ENCODE measurements around the gene ABCA2. TPM values are rescaled to one million over a fixed set of nuclear protein-coding genes. Genes with fewer than 3 reads are reported as not detected.

Gene ABCA2
- polyA plus RNA-seq, 1 donor (not counting 4 experiments of a cell fraction or from before 2014, with no cell fraction given), result 1.3 TPM

DNA sequence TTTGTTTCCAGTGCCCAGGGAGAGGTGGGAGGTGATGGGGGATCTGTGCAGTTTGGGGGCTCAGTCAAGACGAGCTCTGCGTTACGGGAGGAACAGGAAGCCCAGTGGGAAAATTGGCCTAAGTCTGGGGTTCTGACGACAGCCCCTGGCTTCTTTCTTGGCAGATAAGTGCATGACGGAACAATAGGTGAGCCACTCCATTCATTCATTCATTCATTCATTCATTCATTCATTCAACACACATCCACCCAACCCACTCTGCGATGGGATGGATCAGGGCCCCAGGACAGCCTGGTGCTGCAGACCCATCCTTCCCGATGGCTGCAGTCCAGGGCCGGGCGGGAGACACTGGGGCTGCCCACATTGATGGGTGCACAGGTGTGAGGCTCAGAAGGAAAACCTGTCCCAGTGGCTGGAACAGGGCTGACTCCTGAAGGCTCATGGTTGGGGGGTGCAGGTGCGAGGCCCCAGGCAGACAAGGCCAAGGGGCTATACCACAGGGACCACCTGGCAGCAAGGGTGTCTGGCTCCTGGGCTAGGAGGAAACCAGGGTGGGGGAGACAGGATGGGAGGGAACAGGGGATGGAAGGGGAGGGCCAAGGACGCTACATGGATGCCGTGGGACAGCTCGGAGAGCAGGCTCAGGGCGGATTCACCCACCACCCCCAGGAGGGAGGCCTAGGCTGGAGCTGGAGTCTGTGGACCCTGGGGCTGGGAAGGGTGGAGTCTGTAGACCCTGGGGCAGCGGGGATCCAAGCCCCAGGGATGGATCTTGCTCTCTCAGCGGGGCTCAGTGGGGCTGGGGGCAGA is 47.2 kb downstream of the ABCA2 start:
- no peak overlapping the region for H2AFZ ChIP-seq (ENCODE audit: control insufficient read depth, low read length)
- no peaks in the 10 kb centered on the region for H4K20me1 ChIP-seq (ENCODE audit: control insufficient read depth, extremely low read depth, insufficient read depth, low read length)
- no peak overlapping the region for H3K4me3 ChIP-seq (ENCODE audit: control insufficient read depth in 2 of 3, extremely low read depth in 1 of 3, insufficient read depth in 2 of 3, low read depth in 1 of 3, low read length in 3 of 3)
- H3K9me1 ChIP-seq (ENCODE audit: control insufficient read depth, extremely low read depth, insufficient read depth, low read length), result no peaks in the 10 kb centered on the region
- H3K9me3 ChIP-seq (ENCODE audit: control insufficient read depth, low read depth, low read length), result no peaks in the 10 kb centered on the region
- no peak for DNase-seq (ENCODE audit: low read depth, low spot score)
- peaks cover 23% of the 10 kb centered on the region for H3K27me3 ChIP-seq (ENCODE audit: control insufficient read depth, extremely low read depth, insufficient read depth, low read length)
- TF ChIP-seq, protein P1, sequence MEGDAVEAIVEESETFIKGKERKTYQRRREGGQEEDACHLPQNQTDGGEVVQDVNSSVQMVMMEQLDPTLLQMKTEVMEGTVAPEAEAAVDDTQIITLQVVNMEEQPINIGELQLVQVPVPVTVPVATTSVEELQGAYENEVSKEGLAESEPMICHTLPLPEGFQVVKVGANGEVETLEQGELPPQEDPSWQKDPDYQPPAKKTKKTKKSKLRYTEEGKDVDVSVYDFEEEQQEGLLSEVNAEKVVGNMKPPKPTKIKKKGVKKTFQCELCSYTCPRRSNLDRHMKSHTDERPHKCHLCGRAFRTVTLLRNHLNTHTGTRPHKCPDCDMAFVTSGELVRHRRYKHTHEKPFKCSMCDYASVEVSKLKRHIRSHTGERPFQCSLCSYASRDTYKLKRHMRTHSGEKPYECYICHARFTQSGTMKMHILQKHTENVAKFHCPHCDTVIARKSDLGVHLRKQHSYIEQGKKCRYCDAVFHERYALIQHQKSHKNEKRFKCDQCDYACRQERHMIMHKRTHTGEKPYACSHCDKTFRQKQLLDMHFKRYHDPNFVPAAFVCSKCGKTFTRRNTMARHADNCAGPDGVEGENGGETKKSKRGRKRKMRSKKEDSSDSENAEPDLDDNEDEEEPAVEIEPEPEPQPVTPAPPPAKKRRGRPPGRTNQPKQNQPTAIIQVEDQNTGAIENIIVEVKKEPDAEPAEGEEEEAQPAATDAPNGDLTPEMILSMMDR (optimal IDR thresholded peaks at IDR 0.05 in 1 of 3, IDR thresholded peaks at IDR 0.05 in 1 of 3, conservative IDR thresholded peaks at IDR 0.05 in 1 of 3; ENCODE audit: extremely low read depth in 1 of 3, insufficient read depth in 2 of 3, low read length in 3 of 3), result no peak
- TF ChIP-seq EZH2 (IDR thresholded peaks at IDR 0.05; ENCODE audit: low read length), result no peak
- no peak overlapping the region for H3K27ac ChIP-seq (ENCODE audit: control insufficient read depth, insufficient read depth, low read length)
- FAIRE-seq, result no peak
- no peaks in the 10 kb centered on the region for H3K36me3 ChIP-seq (ENCODE audit: control insufficient read depth in 2 of 2, extremely low read depth in 1 of 2, insufficient read depth in 2 of 2, low read length in 2 of 2)
- no peaks in the 10 kb centered on the region for H3K4me1 ChIP-seq (ENCODE audit: control insufficient read depth, extremely low read depth, insufficient read depth, low read length)
- dilution Hi-C loops (cut with MboI; ENCODE audit: extremely low pct_ligation_motif_present, low sequenced_read_pairs), result no loop called here
- no peak overlapping the region for H3K9ac ChIP-seq (ENCODE audit: control insufficient read depth, extremely low read depth, insufficient read depth, low read length)
- H3K4me2 ChIP-seq (ENCODE audit: control insufficient read depth, extremely low read depth, insufficient read depth, low read depth, low read length), result no peak overlapping the region
- no peaks in the 10 kb centered on the region for H3K79me2 ChIP-seq (ENCODE audit: control insufficient read depth, insufficient read depth, low read length)

DNA sequence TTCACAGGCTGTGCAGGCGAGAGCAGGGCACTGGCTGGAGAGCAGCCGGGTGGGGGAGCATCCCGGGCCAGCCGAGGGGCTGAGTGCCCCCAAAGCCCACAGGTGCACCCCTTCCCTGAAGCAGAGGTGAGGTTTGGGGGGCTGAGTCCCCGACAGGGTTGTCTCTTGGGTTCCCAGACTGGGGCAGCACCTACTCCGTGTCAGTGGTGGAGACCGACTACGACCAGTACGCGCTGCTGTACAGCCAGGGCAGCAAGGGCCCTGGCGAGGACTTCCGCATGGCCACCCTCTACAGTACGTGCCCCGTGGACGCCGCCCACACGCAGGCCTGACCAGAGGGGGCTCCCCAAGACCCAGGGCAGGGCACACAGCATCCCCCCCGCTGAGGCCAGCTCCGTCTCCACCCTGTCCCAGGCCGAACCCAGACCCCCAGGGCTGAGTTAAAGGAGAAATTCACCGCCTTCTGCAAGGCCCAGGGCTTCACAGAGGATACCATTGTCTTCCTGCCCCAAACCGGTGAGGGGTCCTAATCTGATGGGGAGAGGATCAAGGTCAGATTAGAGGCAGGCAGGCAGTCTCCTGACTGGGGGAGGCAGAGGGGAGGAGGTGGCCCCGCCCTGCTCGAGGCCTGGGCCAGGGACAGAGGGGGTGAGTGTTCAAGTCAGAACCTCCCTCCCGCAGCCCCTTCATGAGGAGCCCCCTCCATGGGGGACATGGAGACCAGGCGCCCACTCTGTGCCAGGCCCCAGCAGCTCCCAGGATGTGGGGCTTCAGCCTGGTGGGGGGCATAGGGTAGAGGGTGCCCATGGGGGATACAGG is 48.1 kb downstream of the ABCA2 start:
- dilution Hi-C loops (cut with MboI; ENCODE audit: extremely low pct_ligation_motif_present, low sequenced_read_pairs), result no loop called here
- Histone ChIP-seq H3K4me3 (ENCODE audit: control insufficient read depth in 2 of 3, extremely low read depth in 1 of 3, insufficient read depth in 2 of 3, low read depth in 1 of 3, low read length in 3 of 3) (no peak overlapping the region), H3K79me2 (ENCODE audit: control insufficient read depth, insufficient read depth, low read length) (no peaks in the 10 kb centered on the region), H3K9me3 (ENCODE audit: control insufficient read depth, low read depth, low read length) (no peaks in the 10 kb centered on the region), H3K36me3 (ENCODE audit: control insufficient read depth in 2 of 2, extremely low read depth in 1 of 2, insufficient read depth in 2 of 2, low read length in 2 of 2) (no peaks in the 10 kb centered on the region), H3K27ac (ENCODE audit: control insufficient read depth, insufficient read depth, low read length) (no peak overlapping the region), H3K27me3 (ENCODE audit: control insufficient read depth, extremely low read depth, insufficient read depth, low read length) (peaks cover 16% of the 10 kb centered on the region), H3K4me2 (ENCODE audit: control insufficient read depth, extremely low read depth, insufficient read depth, low read depth, low read length) (no peak overlapping the region), H4K20me1 (ENCODE audit: control insufficient read depth, extremely low read depth, insufficient read depth, low read length) (no peaks in the 10 kb centered on the region), H3K4me1 (ENCODE audit: control insufficient read depth, extremely low read depth, insufficient read depth, low read length) (peaks cover 6% of the 10 kb centered on the region), H2AFZ (ENCODE audit: control insufficient read depth, low read length) (no peak overlapping the region), H3K9me1 (ENCODE audit: control insufficient read depth, extremely low read depth, insufficient read depth, low read length) (no peaks in the 10 kb centered on the region), H3K9ac (ENCODE audit: control insufficient read depth, extremely low read depth, insufficient read depth, low read length) (no peak overlapping the region)
- DNase-seq (ENCODE audit: low read depth, low spot score) (no peak), FAIRE-seq (no peak)
- TF ChIP-seq, protein P1 (optimal IDR thresholded peaks at IDR 0.05 in 1 of 3, IDR thresholded peaks at IDR 0.05 in 1 of 3, conservative IDR thresholded peaks at IDR 0.05 in 1 of 3; ENCODE audit: extremely low read depth in 1 of 3, insufficient read depth in 2 of 3, low read length in 3 of 3), result no peak
- no peak for TF ChIP-seq EZH2 (IDR thresholded peaks at IDR 0.05; ENCODE audit: low read length)

Data from keratinocyte (primary cell).